H1 (cell line): Measurements from ENCODE around the gene ITSN1. TPM values are rescaled to one million over a fixed set of nuclear protein-coding genes. Genes with fewer than 3 reads are reported as not detected.

Experiments used
- CTCF ChIA-PET: fragments of 300-600 bp; sonication (Branson Sonifier 250); formaldehyde crosslinking; loops from one replicate; lab custom pipeline; 2021; ENCODE audit not compliant: partially characterized antibody; lab: Charles Lee
- POLR2A ChIA-PET: fragments of 300-600 bp; sonication (Branson Sonifier 250); formaldehyde crosslinking; loops from one replicate; lab custom pipeline; 2021; ENCODE audit warnings: inconsistent platforms; ENCODE audit not compliant: partially characterized antibody; lab: Charles Lee
- DNase-seq, 2 experiments: peaks; one replicate each; pipeline versions ENCODE4 v3.0.0 to v3.0.0-alpha.2; 2010 to 2022; ENCODE audit warnings: low spot score in 2 of 2, low read depth in 1 of 2, mixed read lengths in 1 of 2
- FAIRE-seq: peaks from 2 replicates; lab custom pipeline; 2011; peaks lifted over from hg19 to GRCh38; lab: Jason Lieb, UNC
- H2AFZ ChIP-seq: 2 replicates; pipeline ENCODE4 v1.8.1; 2012; ENCODE audit warnings: low read length, inconsistent platforms
- H2AK5ac ChIP-seq: 2 replicates; pipeline ENCODE4 v1.6.1; 2013; ENCODE audit warnings: low read depth, low read length
- H2BK120ac ChIP-seq: replicated peaks from 2 replicates; pipeline ENCODE3; 2013; ENCODE audit warnings: low read depth, low read length, inconsistent platforms
- H2BK12ac ChIP-seq: 2 replicates; pipeline ENCODE4 v1.6.1; 2013; ENCODE audit warnings: low read depth, low read length
- H2BK15ac ChIP-seq: 2 replicates; pipeline ENCODE4 v1.6.1; 2013; ENCODE audit warnings: low read length
- H2BK20ac ChIP-seq: 2 replicates; pipeline ENCODE4 v1.6.1; 2013; ENCODE audit warnings: low read length
- H2BK5ac ChIP-seq: 2 replicates; pipeline ENCODE4 v1.6.1; 2013; ENCODE audit warnings: low read depth, low read length
- H3K14ac ChIP-seq: 2 replicates; pipeline ENCODE4 v1.6.1; 2013; ENCODE audit warnings: inconsistent platforms; ENCODE audit not compliant: insufficient read length
- H3K18ac ChIP-seq: 2 replicates; pipeline ENCODE4 v1.6.1; 2013; ENCODE audit warnings: low read length; ENCODE audit errors: extremely low read depth
- H3K23ac ChIP-seq: 2 replicates; pipeline ENCODE4 v1.6.1; 2013; ENCODE audit warnings: inconsistent platforms; ENCODE audit not compliant: insufficient read length
- H3K23me2 ChIP-seq: 2 replicates; pipeline ENCODE4 v1.6.1; 2013; ENCODE audit warnings: low read depth, low read length
- H3K27ac ChIP-seq: 2 replicates; pipeline ENCODE4 v1.6.1; 2011; ENCODE audit warnings: low read depth, low read length, inconsistent platforms
- H3K27me3 ChIP-seq, 4 experiments: replicated peaks in 1 of 4; 1 replicate in 1 of 4; 2 replicates in 3 of 4; pipeline versions ENCODE4 v1.6.1 to v1.8.1; 2011 to 2013; ENCODE audit warnings: low read length in 3 of 4, mild to moderate bottlenecking in 3 of 4, inconsistent platforms in 2 of 4, mixed read lengths in 2 of 4, moderate library complexity in 1 of 4; ENCODE audit not compliant: control insufficient read depth in 3 of 4, insufficient read depth in 3 of 4; ENCODE audit errors: extremely low read depth in 1 of 4
- H3K36me3 ChIP-seq, 4 experiments: 2 replicates each; pipeline versions ENCODE4 v1.6.1 to v1.8.1; 2011 to 2013; ENCODE audit warnings: mild to moderate bottlenecking in 4 of 4, low read length in 3 of 4, moderate library complexity in 2 of 4, control low read depth in 1 of 4, inconsistent platforms in 1 of 4; ENCODE audit not compliant: insufficient read depth in 4 of 4, control insufficient read depth in 2 of 4
- H3K4ac ChIP-seq: replicated peaks from 2 replicates; pipeline ENCODE3; 2013; ENCODE audit warnings: low read length, low read depth, mixed read lengths, inconsistent platforms; ENCODE audit not compliant: insufficient read length
- H3K4me1 ChIP-seq, 4 experiments: replicated peaks in 1 of 4; 1 replicate in 1 of 4; 2 replicates in 3 of 4; pipeline versions ENCODE4 v1.6.1 to v1.8.1; 2011 to 2013; ENCODE audit warnings: low read length in 3 of 4, inconsistent platforms in 2 of 4, mixed read lengths in 1 of 4; ENCODE audit not compliant: insufficient read depth in 4 of 4, control insufficient read depth in 3 of 4
- H3K4me2 ChIP-seq, 2 experiments: 2 replicates each; pipeline versions ENCODE4 v1.6.1 to v1.8.1; 2011 to 2013; ENCODE audit warnings: low read depth in 2 of 2, low read length in 2 of 2, control low read depth in 1 of 2, inconsistent platforms in 1 of 2, mild to moderate bottlenecking in 1 of 2; ENCODE audit not compliant: insufficient read depth in 1 of 2
- H3K4me3 ChIP-seq, 4 experiments: fragments of 200-600, 300-600 bp in 1 of 4; sonication (generic), shearing (Covaris generic), sonication (Bioruptor Twin) in 1 of 4; 2 replicates each; pipeline versions ENCODE4 v1.5.1 to v1.8.1; 2011 to 2016; ENCODE audit warnings: low read length in 4 of 4, low read depth in 3 of 4, control low read depth in 2 of 4, inconsistent platforms in 2 of 4, mild to moderate bottlenecking in 2 of 4, mixed read lengths in 1 of 4, moderate library complexity in 1 of 4; ENCODE audit not compliant: insufficient read depth in 2 of 4; ENCODE audit errors: extremely low read depth in 1 of 4
- H3K56ac ChIP-seq: replicated peaks from 2 replicates; pipeline ENCODE3; 2013; ENCODE audit warnings: low read depth, mild to moderate bottlenecking, mixed read lengths, low read length, inconsistent platforms; ENCODE audit not compliant: insufficient read length
- H3K79me1 ChIP-seq: 2 replicates; pipeline ENCODE4 v1.6.1; 2013; ENCODE audit warnings: low read depth, low read length, control low read depth
- H3K79me2 ChIP-seq, 2 experiments: 2 replicates each; pipeline versions ENCODE4 v1.6.1 to v1.8.1; 2012 to 2013; ENCODE audit warnings: low read length in 2 of 2, mild to moderate bottlenecking in 2 of 2, inconsistent platforms in 1 of 2; ENCODE audit not compliant: insufficient read depth in 2 of 2, control insufficient read depth in 1 of 2
- H3K9ac ChIP-seq, 4 experiments: replicated peaks in 1 of 4; 1 replicate in 1 of 4; 2 replicates in 3 of 4; pipeline versions ENCODE4 v1.6.1 to v1.8.1; 2011 to 2013; ENCODE audit warnings: low read depth in 3 of 4, low read length in 3 of 4, control low read depth in 2 of 4, mild to moderate bottlenecking in 2 of 4, moderate library complexity in 2 of 4, inconsistent platforms in 1 of 4; ENCODE audit errors: extremely low read depth in 1 of 4
- H3K9me3 ChIP-seq, 2 experiments: 2 replicates each; pipeline versions ENCODE4 v1.6.1 to v1.8.1; 2012 to 2013; ENCODE audit warnings: mild to moderate bottlenecking in 2 of 2, moderate library complexity in 2 of 2, control low read depth in 1 of 2, inconsistent platforms in 1 of 2, low read depth in 1 of 2, low read length in 1 of 2, mixed read lengths in 1 of 2; ENCODE audit not compliant: insufficient read depth in 2 of 2
- H4K20me1 ChIP-seq, 2 experiments: replicated peaks in 1 of 2; 2 replicates each; pipeline versions ENCODE3 to v1.8.1; 2011 to 2013; ENCODE audit warnings: inconsistent platforms in 2 of 2, low read length in 2 of 2, mild to moderate bottlenecking in 1 of 2; ENCODE audit not compliant: insufficient read depth in 2 of 2, control insufficient read depth in 1 of 2
- H4K5ac ChIP-seq: 2 replicates; pipeline ENCODE4 v1.6.1; 2013; ENCODE audit warnings: low read length, low read depth, mixed read lengths, inconsistent platforms; ENCODE audit not compliant: insufficient read length
- H4K8ac ChIP-seq: 2 replicates; pipeline ENCODE4 v1.8.0; 2013; ENCODE audit warnings: mild to moderate bottlenecking, moderate library complexity, low read length, inconsistent platforms; ENCODE audit not compliant: insufficient read depth; ENCODE audit errors: extremely low read depth
- H4K91ac ChIP-seq: replicated peaks from 2 replicates; pipeline ENCODE3; 2013; ENCODE audit warnings: low read length, mixed read lengths, inconsistent platforms; ENCODE audit not compliant: insufficient read length
- NRF1 ChIP-seq: IDR thresholded peaks from 2 replicates; pipeline ENCODE4 v1.6.1; 2011; ENCODE audit warnings: mild to moderate bottlenecking, low read depth, low read length, improper control_type of control experiment
- TAF1 ChIP-seq: IDR thresholded peaks from 2 replicates; pipeline ENCODE4 v1.6.1; 2011; ENCODE audit warnings: mild to moderate bottlenecking, low read depth, low read length
- WGBS, 2 experiments: shearing (Covaris generic) in 1 of 2; methylation state at CpG; one replicate each; pipeline versions ENCODE4 v1.1.6 to v1.1.7; 2013 to 2015; ENCODE audit warnings: low lambda C conversion rate in 2 of 2, mixed read lengths in 2 of 2, inconsistent platforms in 1 of 2, low coverage in 1 of 2, missing lambda C conversion rate in 1 of 2; ENCODE audit not compliant: insufficient replicate concordance in 2 of 2, insufficient coverage in 1 of 2, insufficient read length in 1 of 2; ENCODE audit errors: extremely low coverage in 1 of 2, missing lambda C conversion rate in 1 of 2; 5-methylcytosine and 5-hydroxymethylcytosine counted together
- polyA plus RNA-seq, 7 experiments: library from polyadenylated mRNA; depleted of rRNA in 3 of 7; stranded (reverse) in 5 of 7; unstranded in 2 of 7; fragments of >200 nt in 5 of 7; fragments of 200-250 nt in 2 of 7; gene quantifications; 1 replicate in 5 of 7; 2 replicates in 1 of 7; 4 replicates in 1 of 7; pipeline versions ENCODE4 v1.2.1 to v1.2.3, GENCODE V29; 2011 to 2013; ENCODE audit warnings: missing spikeins in 2 of 7, mixed read lengths in 2 of 7
- total RNA-seq: library from RNA; stranded (reverse); fragmentation: NEBNext Ultra II Directional; extraction: Animal tissue kit (Norgen Biotek cat#: 25700); gene quantifications from 2 replicates; pipeline ENCODE4 v1.2.1, GENCODE V29; 2021

ITSN1 gene
- total and polyA plus RNA-seq, 2 of the 8 experiments (the other 6 are each of a cell fraction or from before 2014, with no cell fraction given): 60.8 to 78.1 TPM

GRCh38 chr21:33780631-33781030, 138.3 kb downstream of the ITSN1 start:
- peaks cover 0 to 61% (median 14%) of the 10 kb centered on the region in 4 experiments; a peak in 7 of 8 replicates for H3K36me3 ChIP-seq
- H2AFZ ChIP-seq: no peak overlapping the region
- H3K18ac ChIP-seq: no peak overlapping the region
- no peak overlapping the region for H2BK120ac ChIP-seq
- no peak for FAIRE-seq
- H4K91ac ChIP-seq: no peak overlapping the region
- no peak overlapping the region for H2BK15ac ChIP-seq
- no peaks in the 10 kb centered on the region; a peak in 2 of 4 replicates for H3K79me2 ChIP-seq
- no peaks in the 10 kb centered on the region; the same call in 1 of the 2 replicates for H3K23me2 ChIP-seq
- no peak overlapping the region for H3K4me3 ChIP-seq
- no peak overlapping the region for H3K27ac ChIP-seq
- no peaks in the 10 kb centered on the region for H3K27me3 ChIP-seq
- no peak overlapping the region for H2AK5ac ChIP-seq
- no peak overlapping the region for H3K56ac ChIP-seq
- no peak overlapping the region for H3K4me2 ChIP-seq
- no peak overlapping the region for H4K8ac ChIP-seq
- H4K5ac ChIP-seq: no peak overlapping the region
- H3K23ac ChIP-seq: no peak overlapping the region
- no peaks in the 10 kb centered on the region for H3K9me3 ChIP-seq
- no peaks in the 10 kb centered on the region for H3K79me1 ChIP-seq
- H3K9ac ChIP-seq: no peak overlapping the region
- no peak overlapping the region for H2BK12ac ChIP-seq
- no peaks in the 10 kb centered on the region for H3K4me1 ChIP-seq
- H2BK20ac ChIP-seq: no peak overlapping the region
- H2BK5ac ChIP-seq: no peak overlapping the region
- H3K14ac ChIP-seq: no peak overlapping the region
- H4K20me1 ChIP-seq: no peaks in the 10 kb centered on the region
- WGBS, 2 experiments: 90% methylated on average over 2 of the region's 2 CpGs; no CpG with 5 or more reads in 1 of the 2 experiments
- ChIA-PET POLR2A (no interaction called here), CTCF (interaction anchor here (1.6 kb wide), 1 partner anchor 112 kb away, joined by 7 read pairs; no protein-coding TSS in a partner anchor)
- DNase-seq: no peak
- no peak overlapping the region for H3K4ac ChIP-seq
- TF ChIP-seq TAF1 (no peak), NRF1 (no peak)
